ENCODE measurements around the gene MBD3L3. TPM values are rescaled to one million over a fixed set of nuclear protein-coding genes. Genes with fewer than 3 reads are reported as not detected.
"Not testable (repeated sequence)": the region's sequence is repeated elsewhere in the genome, so short reads cannot be mapped to it uniquely, and the experiment has no call there.

The MBD3L3 gene
- not detected for polyA plus RNA-seq (ENCODE audit: insufficient read length in 4 of 4)

- not testable (repeated sequence) for DNase-seq (ENCODE audit: low read depth in 4 of 4, low spot score in 3 of 4)
Measured at GRCh38 chr19:7058576-7058975, at the start of gene MBD3L3. MBD3L3 (minus strand) TSS chr19:7058676; CDS start chr19:7058605, 71 bp downstream.

- no peak for DNase-seq (ENCODE audit: low read depth in 4 of 4, low spot score in 3 of 4)
Measured at GRCh38 chr19:7106711-7107657, 48.5 kb upstream of the MBD3L3 start.

- no peak for DNase-seq (ENCODE audit: low read depth in 4 of 4, low spot score in 3 of 4)
Measured at GRCh38 chr19:7104747-7105447, 46.4 kb upstream of the MBD3L3 start.

GRCh38 chr19:7101498-7102253 is 43.2 kb upstream of the MBD3L3 start:
- no peak for DNase-seq (ENCODE audit: low read depth in 4 of 4, low spot score in 3 of 4)

- DNase-seq (ENCODE audit: low read depth in 4 of 4, low spot score in 3 of 4) = peak in 1 of 4 donors; percentile 68
Measured at GRCh38 chr19:7099597-7099921, 41.1 kb upstream of the MBD3L3 start.

- peak; percentile 85 to 90 (median 88) for DNase-seq (ENCODE audit: low read depth in 4 of 4, low spot score in 3 of 4)
Measured at GRCh38 chr19:7098701-7099596, 40.5 kb upstream of the MBD3L3 start.

- no peak for DNase-seq (ENCODE audit: low read depth in 4 of 4, low spot score in 3 of 4)
Measured at GRCh38 chr19:7098096-7098495, 39.6 kb upstream of the MBD3L3 start.

- no peak for DNase-seq (ENCODE audit: low read depth in 4 of 4, low spot score in 3 of 4)
Measured at GRCh38 chr19:7088999-7089398, 30.5 kb upstream of the MBD3L3 start.

GRCh38 chr19:7083076-7083956 is 24.8 kb upstream of the MBD3L3 start:
- DNase-seq (ENCODE audit: low read depth in 4 of 4, low spot score in 3 of 4) = no peak

- DNase-seq (ENCODE audit: low read depth in 4 of 4, low spot score in 3 of 4) = no peak
Measured at GRCh38 chr19:7078008-7078407, 19.5 kb upstream of the MBD3L3 start.

GRCh38 chr19:7076151-7076550 is 17.7 kb upstream of the MBD3L3 start:
- no peak for DNase-seq (ENCODE audit: low read depth in 4 of 4, low spot score in 3 of 4)

GRCh38 chr19:7074705-7075282 is 16.3 kb upstream of the MBD3L3 start:
- DNase-seq (ENCODE audit: low read depth in 4 of 4, low spot score in 3 of 4) = no peak

GRCh38 chr19:7072541-7072940 is 14.1 kb upstream of the MBD3L3 start:
- no peak for DNase-seq (ENCODE audit: low read depth in 4 of 4, low spot score in 3 of 4)

GRCh38 chr19:7069904-7070226 is 11.4 kb upstream of the MBD3L3 start:
- no peak for DNase-seq (ENCODE audit: low read depth in 4 of 4, low spot score in 3 of 4)

GRCh38 chr19:7069042-7069903 is 10.8 kb upstream of the MBD3L3 start, which contains the start of gene ZNF557:
ZNF557 (plus strand) TSS chr19:7069703; CDS start chr19:7075075, 5,372 bp downstream.
- DNase-seq (ENCODE audit: low read depth in 4 of 4, low spot score in 3 of 4) = peak; percentile 91 to 93 (median 92)

- no peak for DNase-seq (ENCODE audit: low read depth in 4 of 4, low spot score in 3 of 4)
Measured at GRCh38 chr19:7068599-7068998, 10.1 kb upstream of the MBD3L3 start.

- DNase-seq (ENCODE audit: low read depth in 4 of 4, low spot score in 3 of 4) = no peak
Measured at GRCh38 chr19:7067716-7068115, 9.2 kb upstream of the MBD3L3 start.

GRCh38 chr19:7067122-7067521 is 8.6 kb upstream of the MBD3L3 start:
- not testable (repeated sequence) for DNase-seq (ENCODE audit: low read depth in 4 of 4, low spot score in 3 of 4)
